GM12872 (cell line): Measurements from ENCODE around the gene CTNNA3.

Source experiments
- TF ChIP-seq, protein P1 (sequence below): IDR thresholded peaks from 3 replicates; pipeline ENCODE4 v1.5.1; 2011; ENCODE audit warnings: low read depth, mild to moderate bottlenecking, low read length, moderate library complexity; ENCODE audit not compliant: insufficient read depth

CTNNA3 gene

DNA sequence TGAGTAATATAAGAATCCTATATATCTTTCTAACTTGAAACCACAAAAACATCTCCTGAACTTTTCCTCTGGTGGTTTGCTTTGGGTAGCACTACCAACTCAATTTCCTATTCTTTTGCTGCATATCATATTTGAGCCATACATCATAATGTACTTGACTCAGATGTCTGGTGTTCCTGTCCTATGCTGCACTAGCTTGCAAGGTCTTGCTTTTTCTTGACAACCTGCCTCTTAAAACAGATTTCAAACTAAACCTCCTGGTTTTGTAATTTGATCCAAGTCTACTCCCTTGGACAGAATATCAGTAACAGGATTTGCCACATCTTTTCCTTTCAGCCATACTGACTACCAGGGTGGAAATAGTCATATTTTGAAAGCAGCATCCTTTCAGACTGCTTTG, 1290.4 kb downstream of the CTNNA3 start:
- TF ChIP-seq, protein P1, sequence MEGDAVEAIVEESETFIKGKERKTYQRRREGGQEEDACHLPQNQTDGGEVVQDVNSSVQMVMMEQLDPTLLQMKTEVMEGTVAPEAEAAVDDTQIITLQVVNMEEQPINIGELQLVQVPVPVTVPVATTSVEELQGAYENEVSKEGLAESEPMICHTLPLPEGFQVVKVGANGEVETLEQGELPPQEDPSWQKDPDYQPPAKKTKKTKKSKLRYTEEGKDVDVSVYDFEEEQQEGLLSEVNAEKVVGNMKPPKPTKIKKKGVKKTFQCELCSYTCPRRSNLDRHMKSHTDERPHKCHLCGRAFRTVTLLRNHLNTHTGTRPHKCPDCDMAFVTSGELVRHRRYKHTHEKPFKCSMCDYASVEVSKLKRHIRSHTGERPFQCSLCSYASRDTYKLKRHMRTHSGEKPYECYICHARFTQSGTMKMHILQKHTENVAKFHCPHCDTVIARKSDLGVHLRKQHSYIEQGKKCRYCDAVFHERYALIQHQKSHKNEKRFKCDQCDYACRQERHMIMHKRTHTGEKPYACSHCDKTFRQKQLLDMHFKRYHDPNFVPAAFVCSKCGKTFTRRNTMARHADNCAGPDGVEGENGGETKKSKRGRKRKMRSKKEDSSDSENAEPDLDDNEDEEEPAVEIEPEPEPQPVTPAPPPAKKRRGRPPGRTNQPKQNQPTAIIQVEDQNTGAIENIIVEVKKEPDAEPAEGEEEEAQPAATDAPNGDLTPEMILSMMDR: no peak

DNA sequence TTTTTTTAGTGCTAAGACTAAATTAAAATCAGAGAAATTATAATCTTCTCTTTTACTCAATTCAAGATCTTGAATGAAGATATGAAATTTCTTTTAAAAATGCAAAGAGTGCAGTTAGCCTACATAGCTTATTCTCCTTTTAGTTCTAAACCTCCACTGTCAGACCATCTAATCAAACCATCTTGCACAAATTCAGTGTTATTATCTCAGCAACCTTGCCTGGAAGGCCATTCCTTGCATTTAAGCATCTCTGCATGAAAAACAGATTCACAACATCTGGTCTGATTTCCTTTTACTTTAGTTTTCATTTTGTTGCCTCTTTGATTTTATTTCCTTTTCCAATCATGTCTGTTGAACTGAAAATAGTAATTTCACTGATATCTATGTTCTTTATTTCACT, 1297.3 kb downstream of the CTNNA3 start:
- TF ChIP-seq, protein P1: no peak

DNA sequence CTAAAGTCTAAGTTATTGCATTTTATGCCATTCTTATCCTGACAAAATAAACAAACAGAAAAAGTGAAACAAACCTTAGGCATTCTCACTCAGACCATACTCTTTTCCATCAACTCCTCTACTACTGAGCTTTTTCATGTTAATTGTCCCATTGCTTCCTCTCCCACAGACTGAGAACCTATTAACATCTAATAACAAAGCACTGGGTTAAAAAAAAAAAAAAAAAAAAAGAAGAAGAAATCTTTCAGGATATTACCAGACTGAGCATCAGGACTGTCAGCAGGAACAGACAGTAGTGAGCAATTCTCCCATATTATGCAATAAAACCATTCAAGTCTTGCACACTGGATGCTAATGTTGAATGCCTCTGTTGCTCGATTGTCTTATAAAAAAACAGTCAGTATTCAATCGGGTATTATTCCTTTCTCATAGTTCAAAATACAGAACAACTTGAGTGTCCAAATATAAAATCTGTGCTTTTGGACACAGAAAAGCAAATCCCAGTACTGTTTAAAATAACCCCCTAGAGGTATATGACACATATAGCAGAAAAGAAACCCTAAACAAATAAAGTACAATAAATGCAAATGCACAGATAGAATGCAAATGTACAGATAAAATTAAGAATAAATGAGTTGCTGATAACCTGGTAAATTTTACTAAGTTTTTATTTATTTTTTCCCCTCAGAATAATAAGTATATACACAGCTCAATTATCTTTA, 1301.5 kb downstream of the CTNNA3 start:
- TF ChIP-seq, protein P1: no peak

DNA sequence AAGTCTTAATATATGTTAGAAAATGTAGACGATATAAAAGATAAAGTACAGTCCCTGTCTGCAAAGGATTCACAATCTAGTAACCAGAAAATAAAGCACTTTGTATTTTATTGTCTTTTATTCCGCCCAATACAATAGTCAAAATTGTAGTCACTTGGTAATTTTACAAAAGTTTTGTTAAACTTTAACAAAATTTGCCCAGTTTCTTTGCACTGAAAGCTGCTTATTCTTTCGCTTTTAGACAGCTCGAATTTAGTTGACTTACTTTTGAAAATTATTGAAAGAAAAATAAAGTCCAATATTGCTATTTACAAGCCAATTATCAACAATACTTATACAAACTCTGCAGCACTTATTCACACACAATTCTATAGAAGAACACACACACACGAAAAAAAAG, 1305.1 kb downstream of the CTNNA3 start:
- TF ChIP-seq, protein P1: no peak

DNA sequence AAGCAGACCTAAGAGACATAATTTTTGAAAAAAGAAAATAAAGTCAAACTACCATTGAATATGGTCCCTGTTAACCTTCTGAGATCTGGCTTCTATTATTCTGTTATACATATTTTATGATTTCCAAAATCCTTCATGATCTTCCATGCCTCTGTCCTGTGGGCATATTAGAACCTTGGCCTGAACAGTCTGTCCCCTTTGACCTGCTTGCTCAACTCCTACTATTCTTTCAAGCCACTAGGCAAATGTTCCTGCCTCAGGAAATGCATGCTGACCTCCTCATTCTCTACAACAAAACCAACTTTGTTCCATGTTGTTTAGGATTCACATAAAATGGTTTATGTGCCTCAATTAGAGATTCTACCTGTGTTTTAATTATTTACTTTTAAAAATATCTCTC, 1315.0 kb downstream of the CTNNA3 start:
- TF ChIP-seq, protein P1: no peak

DNA sequence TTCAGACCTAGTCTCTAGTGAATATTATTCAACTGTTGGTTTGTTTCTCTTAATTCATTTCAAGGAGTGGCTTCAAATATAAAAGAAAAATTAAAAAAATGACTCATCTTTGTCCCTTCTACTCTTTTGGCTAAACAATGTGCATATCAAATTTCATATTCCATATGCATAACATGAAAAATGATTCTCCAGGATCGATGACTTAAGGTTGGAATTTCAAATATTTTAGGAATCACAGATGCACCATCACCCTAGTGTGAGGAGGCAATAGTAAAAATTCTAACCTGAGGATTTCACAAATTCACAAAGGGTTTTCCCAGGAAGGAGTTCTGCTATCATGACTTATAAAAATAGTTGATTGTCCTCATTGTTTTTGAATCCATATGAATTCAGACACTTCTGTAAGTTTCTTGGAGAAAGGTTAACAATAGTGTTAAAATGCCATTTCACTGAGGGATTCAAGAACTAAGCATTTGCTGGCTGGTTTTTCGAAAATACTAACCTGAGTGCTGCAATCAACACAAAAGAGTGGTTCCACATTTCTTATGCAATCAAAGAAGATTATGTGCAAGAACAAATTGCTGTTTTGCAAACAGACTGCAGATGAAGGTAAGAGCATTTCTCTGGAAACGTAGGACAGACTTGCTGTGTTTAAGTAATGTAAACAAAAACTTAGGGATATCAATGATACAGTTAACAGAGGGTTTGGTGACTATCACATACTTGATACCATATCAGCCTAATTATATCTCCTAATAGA, 1317.7 kb downstream of the CTNNA3 start:
- TF ChIP-seq, protein P1: no peak

DNA sequence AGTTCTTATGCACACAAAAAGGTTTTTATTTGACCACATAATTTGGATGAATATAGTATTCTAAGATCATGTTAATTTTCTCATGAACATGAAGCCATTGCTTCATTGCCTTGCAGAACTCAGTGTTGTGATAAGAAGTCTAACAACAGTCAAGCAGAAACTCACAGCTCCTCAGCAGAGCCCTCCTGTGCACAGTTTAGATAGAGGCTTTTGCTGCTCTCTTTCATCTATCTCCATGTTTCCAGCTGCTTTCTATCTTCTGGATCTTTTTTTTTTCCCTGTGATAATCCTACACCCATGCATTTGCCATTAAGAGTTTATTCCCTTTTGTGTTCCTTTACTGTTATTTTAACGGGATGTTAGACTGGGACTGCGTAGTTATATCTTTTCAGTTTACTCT, 1327.8 kb downstream of the CTNNA3 start:
- TF ChIP-seq, protein P1: no peak
